Activated T-cell treated with anti-CD3 and anti-CD28 coated beads, Interleukin-2, amount 50 U/mL, for 48 hours (primary cell): Measurements from ENCODE around the gene CACNG7.
A peak's percentile ranks its signal among the peaks of the same experiment; 100 is the strongest.

ENCODE experiments used
- DNase-seq, 2 experiments: peaks; one replicate each; pipeline ENCODE4 v3.0.0-alpha.2; 2020

The CACNG7 gene

DNA sequence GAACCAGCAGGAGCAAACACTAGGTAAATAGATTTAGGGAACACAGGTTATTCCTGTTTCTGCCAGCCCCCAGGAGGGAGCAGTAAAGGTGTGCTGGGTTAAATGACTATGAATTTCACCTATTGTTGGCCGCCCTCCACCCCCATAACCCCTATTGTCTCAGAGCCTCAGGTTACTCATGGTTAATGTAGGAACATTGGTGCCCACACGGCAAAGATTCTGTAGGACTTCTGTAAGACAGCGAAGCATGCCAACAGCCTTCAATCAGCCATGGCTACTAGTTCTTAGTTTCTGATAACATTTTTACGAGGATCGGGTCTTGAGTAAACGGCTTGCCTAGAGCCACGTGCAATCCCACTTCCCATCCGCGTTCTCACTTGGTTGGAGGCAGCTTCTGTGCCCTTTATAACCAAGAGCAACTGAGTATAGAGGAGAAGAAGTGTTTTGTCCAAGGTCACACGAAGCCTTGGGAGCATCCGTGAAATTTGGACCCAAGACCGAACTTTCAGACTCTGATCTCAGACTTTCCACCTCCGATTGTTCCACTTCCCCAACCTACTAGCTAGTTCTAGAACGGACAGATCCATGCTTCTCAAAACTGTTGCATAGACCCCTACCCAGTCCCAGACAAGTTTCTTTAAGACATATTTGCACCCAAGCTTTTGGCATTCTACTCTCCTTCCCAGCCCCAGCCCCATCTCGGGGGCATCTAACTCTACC, 48.5 kb downstream of the CACNG7 start:
- DNase-seq = no peak

DNA sequence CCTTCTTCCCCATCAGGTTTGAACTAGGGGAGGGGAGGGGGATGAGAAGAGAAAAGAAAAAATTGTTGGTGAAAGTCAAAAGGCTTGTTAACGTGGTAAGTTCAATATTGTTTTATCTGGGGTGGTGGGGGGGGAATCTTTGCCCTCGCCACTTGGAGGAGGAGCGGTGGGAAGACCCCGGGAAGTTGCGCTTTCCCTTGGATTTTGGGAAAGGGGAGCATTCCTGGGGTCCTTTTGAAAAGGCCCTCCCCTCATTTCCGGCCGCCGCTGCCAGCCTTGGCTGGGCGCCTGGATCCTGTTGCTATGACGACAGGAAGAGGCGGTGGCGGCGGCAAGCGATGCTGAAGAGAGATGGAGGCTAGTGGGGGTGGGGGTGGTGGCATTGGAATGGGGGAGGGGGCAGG, 49.1 kb downstream of the CACNG7 start:
- no peak for DNase-seq

DNA sequence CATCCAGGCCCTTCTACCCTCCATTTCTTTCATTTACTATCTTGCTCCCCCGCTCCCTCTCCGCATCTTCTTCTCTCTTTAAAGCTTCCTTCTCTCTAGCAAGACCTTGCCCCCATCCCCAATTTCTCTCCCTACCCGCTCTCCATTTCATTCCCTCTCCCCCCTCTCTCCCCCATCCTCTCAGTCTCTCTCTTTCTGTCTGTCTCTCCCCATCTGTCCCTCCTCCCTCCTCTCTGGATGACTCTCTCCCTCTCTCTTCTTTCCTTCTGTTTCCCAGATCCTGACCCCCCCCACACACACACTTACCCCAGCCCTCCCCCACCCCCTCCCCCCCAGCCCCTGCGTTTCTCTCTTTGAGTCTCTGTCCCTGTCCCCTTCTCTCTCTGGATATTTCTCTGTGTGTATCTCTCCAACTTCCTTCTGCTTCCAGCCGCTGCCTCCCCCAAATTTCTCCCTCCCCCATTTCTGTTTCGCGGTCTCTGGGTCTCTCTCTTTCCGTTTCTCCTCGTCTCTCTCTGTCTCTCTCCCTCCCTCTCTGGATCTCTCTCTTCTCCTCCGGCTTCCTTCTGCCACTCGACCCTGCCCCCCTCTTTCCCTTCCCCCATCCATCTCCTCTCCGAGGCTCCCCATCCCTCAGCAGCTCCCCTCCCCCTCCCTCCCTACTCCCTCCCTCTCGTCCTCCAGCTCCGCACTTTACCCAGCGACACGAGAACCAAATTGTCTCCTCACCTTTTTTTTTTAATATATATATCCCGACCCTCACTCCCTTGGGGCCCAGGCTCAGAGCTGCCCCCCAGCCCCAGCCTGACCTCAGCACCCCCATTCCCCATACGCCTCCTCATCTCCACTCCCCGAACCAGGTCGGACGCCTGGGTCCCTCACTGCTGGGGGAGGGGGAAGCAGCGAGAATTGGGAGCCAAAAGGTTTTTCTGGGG, 50.0 kb downstream of the CACNG7 start:
- no peak for DNase-seq

DNA sequence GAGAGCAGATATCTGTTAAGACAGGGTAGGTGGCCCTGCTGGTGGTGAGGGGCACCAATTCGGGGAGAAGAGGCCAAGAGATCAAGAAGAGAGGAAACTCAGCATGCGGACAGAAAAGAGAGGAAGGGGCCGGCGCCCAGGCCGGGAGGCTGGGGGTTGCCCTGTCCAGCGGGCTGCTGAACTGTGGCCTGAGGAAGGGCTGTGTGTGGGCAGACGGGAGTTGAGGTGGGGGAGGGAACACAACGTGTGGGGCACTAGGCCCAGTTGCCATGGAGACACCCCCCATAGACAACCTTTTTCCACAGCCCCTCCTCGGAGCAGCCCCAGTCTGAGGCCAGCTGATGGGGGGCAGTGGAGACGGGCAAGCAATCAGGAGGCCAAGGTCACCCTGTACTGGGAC, 51.1 kb downstream of the CACNG7 start:
- DNase-seq = no peak

DNA sequence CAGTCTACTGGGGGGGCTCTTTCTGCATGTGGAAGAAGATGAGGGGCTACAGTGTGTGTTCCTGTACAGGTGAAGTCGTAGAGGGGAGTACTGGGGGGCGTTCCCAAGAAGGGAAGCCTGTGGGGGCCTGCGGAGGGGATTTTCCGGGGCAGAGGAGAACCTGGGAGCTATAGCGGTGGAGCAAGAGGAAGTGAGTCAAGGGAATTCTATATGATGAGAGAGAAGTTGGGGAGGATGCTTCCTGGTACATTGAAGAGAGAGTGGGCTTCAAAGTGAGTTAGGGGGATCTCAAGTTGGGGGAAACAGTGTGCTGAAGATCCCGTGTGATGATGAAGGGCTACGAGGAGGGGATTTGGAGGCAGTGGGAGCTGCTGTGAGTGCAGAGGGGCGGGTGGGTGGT, 51.8 kb downstream of the CACNG7 start:
- DNase-seq = no peak

DNA sequence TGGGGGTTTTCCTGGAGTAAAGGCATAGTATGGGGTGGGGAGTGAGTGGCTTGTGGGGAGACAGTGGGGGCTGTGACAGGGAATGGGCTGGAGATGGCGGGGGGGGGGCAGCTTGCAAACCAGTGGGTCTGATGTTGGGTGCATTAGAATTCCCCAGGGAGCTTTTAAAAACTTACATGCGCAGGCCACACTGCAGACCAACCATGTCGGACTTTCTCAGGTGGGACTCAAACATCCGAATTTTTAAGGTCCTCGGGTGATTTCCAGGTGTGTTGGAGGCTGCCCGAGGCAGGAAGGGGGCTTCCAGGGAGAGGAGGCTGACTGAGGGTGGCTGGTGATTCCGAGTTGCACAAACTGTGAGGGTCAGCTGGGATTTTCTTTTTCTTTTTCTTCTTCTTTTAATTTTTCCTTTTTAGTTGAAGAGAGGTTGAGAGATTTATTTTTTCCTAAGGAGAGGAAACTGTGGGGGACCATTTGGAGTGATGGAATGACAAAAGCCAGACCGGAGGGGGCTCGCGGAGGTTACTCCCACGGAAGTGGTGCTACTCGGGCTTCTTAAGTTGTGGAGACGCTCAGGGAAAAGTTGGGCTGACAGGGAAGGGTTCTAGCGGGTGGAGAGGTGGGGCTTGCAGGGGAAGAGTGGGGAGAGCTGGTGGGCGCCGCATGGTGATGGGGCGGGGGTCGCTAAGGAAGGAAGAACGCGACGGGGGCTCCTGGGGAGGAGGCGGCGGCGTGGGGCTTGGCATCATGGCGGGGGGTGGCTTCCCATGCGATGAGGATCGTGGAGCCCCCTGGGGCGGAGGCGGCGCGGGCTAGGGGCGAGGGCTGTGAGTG, 52.7 kb downstream of the CACNG7 start:
- DNase-seq = no peak

DNA sequence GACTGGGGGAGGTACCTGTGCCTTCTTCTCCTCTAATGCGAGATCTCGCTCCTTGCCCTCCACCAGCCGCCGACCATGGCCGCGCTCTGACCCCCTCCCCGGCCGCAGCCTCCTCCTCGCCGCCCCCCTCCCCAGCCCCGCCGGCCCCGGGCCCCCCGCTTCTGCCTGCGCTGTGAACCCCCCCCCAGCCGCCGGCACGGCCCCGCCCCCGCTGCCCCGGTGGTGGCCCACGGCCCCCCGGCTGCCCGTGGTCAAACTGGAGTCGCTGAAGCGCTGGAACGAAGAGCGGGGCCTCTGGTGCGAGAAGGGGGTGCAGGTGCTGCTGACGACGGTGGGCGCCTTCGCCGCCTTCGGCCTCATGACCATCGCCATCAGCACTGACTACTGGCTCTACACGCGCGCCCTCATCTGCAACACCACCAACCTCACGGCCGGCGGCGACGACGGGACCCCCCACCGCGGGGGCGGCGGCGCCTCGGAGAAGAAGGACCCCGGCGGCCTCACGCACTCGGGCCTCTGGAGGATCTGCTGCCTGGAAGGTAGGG, 53.9 kb downstream of the CACNG7 start, which contains the start of gene CACNG8:
Gene CACNG8, plus strand, starts transcription at position 51 of the 545 bp plus-strand sequence.
- no peak for DNase-seq

DNA sequence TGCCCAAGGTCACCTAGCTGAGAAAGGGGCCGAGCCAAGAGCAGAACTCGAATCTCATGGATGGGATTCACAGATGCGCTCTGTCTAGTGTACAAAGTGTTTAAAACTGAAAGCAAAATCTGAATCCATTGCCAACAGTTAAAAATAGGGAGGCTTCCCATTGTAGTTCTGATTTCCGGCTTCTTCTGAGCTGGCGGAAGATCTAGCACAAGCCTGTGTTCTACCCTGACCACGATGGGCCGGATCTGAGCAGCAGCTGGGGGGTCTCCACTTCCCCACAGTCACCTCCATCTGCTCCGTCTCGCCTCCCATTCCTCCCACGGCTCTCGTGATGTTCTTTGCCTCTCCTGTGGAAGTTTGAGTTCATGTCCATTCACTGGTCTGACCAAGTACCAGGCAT, 56.0 kb downstream of the CACNG7 start:
- DNase-seq = no peak

DNA sequence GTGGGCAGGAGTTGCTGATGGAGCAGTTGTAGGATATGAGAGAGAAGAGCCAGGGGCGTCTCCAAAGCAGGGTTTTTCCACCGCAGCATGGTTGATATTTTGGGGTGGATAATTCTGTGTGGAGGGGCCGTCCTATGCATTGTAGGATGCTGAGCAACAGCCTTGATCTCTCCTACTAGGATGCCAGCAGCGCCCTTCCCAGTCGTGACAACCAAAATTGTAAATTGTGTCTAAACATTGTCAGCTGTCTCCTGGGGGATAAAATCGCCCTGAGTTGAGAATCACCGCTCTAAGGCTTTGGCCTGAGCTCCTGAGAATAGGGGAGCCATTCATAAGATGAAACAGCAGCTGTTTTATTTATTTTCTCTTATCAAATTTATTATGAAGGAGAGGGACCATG, 57.9 kb downstream of the CACNG7 start:
- no peak for DNase-seq

DNA sequence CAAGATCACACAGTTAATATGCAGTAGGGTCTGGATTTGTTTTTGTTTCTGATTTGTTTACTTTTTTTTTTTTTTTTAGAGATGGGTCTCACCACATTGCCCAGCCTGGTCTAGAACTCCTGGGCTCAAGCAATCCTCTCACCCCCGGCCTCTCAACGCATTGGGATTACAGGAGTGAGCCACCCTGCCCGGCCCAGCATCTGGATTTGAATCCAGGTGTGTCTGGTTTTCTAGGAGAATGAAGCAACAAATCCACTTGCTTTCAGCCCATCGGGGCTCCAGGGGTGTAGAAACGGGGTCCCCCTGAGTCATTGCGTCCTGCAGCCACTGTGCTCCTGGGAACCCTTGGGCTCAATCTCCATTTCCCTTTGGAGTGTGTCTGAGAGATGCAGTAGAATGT, 60.3 kb downstream of the CACNG7 start:
- no peak for DNase-seq

DNA sequence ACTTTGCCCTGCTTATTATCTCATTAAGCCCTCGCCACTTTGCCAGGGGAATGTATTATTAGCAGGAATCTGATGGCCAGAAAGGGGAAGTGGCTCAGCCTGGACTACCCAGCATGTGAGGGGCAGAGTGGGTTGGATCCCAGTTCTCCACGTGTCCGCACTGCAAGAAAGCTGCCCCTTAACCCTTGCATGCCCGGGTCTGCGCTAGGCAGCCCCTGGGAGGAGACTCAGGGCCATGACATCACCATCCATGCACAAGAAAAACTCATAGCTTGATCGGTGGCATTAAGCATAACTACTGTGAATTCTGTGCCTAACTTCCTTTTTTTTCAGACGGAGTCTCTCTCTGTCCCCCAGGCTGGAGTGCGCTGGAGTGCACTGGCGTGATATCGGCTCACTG, 62.6 kb downstream of the CACNG7 start:
- no peak for DNase-seq

DNA sequence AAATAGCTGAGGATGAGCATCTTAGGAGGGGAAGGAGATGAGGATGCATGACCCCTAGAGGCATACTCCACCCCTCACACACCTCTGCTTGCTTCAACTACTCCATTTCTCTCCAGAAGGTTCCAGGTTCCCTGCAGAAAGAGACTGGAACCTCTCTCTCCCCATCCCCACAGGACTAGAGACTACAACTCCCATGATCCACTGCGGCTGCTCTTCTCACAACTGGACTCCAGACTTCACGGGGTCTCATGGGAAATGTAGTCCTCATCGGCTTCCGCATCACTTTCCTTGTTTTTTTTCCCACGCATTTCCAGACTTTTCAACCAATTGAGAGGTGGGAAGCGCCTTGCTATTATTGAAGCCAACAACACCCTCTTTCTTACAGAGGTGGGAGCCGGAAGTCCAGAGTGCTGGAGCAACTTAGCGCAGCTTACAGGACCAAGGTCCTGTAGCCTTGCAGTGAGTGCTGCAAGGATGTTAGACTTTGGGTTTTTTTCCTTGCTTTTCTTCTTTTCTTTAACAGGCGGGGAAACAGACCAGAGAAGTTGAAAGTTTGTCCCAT, 68.4 kb downstream of the CACNG7 start:
- peak; percentile 69 to 72 for DNase-seq

DNA sequence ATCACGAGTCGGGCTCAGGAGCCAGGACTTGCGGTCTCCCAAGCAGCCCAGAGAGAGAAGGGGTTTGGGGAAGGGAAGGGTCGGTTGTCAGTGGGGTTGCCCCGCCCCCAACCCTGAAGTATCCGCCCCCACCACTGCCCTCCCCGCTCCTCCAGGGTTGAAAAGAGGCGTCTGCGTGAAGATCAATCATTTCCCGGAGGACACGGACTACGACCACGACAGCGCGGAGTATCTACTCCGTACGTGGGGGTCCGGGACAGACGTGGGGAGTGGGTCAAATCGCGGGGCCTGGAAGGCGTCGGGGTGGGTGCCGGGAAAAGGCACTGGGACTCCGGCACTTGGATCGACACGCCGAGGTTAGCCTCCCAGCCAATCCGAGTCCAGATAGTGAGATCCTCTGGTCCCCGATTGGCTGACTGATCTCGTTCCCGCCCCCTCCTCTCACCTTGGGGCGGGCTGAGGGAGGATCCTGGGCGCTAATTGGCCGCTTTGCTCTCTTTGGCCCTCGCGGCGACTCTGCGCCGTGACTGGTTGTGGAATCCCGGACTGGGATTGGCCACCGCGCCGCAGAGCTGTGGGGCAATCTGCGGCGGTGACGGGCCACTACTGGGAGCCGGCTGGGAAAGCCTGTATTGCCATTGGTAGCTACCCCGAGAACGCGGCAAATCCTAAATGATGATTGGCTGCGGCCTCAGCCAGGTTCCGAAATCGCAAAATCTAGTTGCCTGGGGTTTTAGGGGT, 69.1 kb downstream of the CACNG7 start:
- DNase-seq = peak; percentile 51 to 65

DNA sequence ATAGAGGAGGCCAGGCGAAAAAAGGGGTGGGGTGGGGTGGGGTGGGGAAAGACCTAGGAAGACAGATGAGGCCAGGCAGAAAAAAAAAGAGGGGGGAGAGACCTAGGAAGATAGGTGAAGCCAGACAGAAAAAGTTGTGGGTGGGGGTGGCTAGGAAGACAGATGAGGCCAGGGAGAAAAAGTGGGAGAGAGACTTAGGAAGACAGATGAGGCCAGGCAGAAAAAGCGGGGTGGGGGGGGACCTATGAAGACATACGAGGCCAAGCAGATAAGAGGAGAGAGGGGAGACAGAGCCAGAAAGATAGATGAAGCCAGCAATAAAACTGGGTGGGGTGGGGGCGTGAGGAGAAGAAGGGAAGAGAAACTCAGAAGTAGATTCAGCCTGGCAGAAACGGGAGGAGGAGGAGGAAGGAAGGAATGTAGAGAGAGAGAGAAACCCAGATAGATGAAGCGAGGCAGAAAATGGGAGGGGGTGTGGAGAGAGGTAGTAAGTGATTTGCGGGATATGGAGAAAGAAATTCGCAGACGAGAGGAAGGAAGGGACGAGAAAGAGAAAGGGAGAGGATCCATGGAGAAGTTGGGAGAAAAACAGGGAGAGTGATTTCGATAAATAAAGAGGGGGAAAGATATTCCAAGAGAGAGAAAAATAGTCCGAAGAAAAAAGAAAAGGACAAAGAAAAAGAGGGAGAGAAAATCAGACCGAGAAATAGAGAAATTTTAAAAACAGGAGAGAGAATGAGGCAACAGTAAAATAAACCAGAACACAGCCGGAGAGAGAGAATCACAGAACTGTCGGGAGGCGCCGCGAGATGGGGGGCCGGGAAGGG, 70.1 kb downstream of the CACNG7 start:
- no peak for DNase-seq

DNA sequence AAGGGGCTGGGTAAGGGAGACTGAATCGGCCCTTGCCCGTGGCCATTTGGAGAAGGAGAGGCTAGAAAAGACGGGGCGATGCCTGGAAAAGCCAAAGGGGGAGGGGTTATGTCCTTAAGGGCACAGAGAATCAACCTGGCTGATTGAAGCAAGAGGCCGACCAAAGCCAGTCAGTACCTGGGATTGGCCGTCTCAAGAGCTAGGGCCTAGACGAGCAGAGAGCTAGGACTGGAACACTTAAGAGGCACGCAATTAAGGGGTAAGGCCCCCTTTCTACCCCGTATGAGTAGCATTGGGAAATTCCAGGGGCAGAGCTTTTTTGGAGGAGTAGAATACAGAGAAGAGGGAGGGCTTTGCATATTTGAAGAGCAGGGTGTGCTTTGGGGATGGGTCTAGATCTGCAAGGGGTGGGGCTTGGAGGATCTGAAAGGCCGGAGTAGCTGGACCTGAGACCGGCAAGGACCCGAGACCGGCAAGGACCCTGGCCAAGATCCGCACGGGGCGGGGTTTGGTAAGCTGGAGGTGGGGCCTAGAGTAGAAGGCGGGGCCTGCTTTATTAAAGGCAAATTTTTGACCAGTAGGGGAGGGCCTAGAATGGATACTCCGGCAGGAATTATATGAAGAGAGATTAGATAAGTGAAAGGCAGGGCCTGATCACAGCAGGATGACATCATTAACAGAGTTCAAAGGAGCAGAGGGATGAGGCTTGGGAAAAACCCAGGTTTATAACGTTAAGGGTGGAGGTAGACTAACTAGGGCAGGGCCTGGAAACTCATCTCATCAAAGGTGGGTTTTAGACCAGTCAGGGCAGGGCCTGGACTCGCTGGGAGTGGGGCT, 71.7 kb downstream of the CACNG7 start:
- no peak for DNase-seq

DNA sequence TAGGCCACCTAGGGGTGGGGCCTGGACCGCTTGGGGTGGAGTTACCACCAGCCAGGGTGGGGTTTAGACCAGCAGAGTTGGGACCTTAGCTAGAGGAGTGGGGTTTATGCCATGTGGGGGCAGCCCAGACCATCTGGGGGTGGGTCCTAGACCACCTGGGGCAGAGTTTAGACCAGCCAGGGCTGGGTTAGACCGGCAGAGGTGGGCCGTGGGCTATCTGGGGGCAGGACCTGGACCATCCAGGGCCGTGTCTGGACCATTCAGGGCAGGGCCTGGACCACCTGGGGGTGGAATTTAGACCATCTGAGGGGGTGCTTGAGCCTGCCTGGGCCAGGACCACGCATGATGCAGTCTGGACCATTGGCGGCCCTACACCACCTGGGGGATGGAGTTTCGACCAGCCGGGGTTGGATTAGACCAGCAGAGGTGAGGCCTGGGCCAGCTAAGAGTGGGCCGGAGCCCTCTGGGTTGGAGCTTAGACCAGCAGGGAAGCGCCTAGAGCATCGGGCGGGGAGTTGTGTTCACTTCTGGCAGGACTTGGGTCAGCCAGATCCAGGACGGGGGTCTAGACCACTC, 72.4 kb downstream of the CACNG7 start:
- DNase-seq = no peak

DNA sequence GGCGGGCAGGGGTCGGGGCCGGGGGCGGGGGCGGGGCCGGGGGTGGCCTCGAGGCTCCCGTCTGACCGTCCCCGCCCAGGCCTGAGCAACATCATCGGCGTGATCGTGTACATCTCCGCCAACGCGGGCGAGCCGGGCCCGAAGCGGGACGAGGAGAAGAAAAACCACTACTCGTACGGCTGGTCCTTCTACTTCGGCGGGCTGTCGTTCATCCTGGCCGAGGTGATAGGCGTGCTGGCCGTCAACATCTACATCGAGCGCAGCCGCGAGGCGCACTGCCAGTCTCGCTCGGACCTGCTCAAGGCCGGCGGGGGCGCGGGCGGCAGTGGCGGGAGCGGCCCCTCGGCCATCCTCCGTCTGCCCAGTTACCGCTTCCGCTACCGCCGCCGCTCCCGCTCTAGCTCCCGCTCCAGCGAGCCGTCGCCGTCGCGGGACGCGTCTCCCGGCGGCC, 72.9 kb downstream of the CACNG7 start:
- no peak for DNase-seq

DNA sequence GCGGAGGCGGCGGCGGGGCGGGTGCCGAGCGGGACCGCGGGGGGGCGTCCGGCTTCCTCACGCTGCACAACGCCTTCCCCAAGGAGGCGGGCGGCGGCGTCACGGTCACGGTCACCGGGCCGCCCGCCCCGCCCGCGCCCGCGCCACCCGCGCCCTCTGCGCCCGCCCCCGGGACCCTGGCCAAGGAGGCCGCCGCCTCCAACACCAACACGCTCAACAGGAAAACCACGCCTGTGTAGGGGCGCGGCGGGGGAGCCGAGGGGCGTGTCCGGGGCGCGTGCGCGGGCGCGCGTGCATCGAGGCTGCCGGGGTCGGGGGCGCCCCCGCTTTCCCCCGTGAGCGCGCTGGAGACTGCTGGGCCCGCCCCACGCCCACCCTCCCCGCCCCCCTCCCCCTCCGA, 73.5 kb downstream of the CACNG7 start:
- DNase-seq = peak in 1 of 2 experiments; percentile 26
